HEK293T (cell line): ENCODE data around the gene BAHD1.

Experiments
- ARNT ChIP-seq: fragments of 450-650 bp; IDR thresholded peaks from 2 replicates; pipeline ENCODE4 v1.6.1; 2017; ENCODE audit warnings: mild to moderate bottlenecking
- BHLHE40 ChIP-seq: fragments of 450-650 bp; IDR thresholded peaks from 2 replicates; pipeline ENCODE4 v1.6.1; 2016; ENCODE audit warnings: mild to moderate bottlenecking, moderate library complexity, borderline replicate concordance
- FOXA1 ChIP-seq: fragments of 450-650 bp; IDR thresholded peaks from 2 replicates; pipeline ENCODE4 v1.6.1; 2016; ENCODE audit warnings: mild to moderate bottlenecking
- FOXK2 ChIP-seq: fragments of 450-650 bp; IDR thresholded peaks from 2 replicates; pipeline ENCODE4 v1.6.1; 2016; ENCODE audit warnings: mild to moderate bottlenecking
- HDGF ChIP-seq: fragments of 450-650 bp; IDR thresholded peaks from 2 replicates; pipeline ENCODE4 v1.6.1; 2017; ENCODE audit warnings: antibody characterized with exemption, borderline replicate concordance

DNA sequence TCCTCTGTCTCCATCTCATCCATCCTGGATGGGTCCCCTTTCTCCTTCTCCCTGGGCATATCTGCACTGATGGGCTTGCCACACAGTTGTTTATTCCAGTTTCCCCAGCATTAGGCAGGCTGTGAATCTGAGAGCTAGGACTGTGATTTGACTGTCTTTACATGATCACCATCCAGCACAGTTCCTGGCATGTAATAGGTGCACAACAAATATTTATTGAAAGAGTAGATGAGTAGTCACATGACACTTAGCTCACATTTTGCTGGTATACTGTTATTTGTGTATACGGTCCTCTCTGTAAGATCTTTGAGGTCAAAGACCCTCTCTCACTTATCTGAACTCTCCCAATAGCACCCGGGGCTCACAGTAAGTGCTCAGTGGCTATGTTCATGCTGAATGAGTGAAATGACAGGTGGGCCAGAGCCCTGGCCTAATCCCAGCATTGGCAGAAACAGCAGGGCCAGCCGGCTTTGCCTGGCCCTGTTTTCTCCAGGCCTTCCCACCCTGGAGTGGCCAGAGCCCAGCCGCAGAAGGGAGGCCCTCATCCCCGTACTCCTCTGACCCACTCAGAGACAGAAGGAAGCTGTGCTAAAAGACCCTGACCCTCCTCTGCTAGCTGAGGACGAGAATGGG lies 16.2 kb upstream of the BAHD1 start:
- TF ChIP-seq ARNT (no peak), FOXK2 (no peak), FOXA1 (no peak), HDGF (no peak), BHLHE40 (no peak)
